HEK293 (cell line): ENCODE results near the gene HSPBAP1.

Experiments
- CTCF ChIA-PET: fragments of 350-600 bp; formaldehyde crosslinking; extraction: SDS; loops from one replicate; lab custom pipeline; 2021; ENCODE audit warnings: antibody characterized with exemption; lab: Yijun Ruan, JAX
- POLR2A ChIA-PET: fragments of 300-600 bp; formaldehyde crosslinking; extraction: SDS; loops from one replicate; lab custom pipeline; 2020; ENCODE audit warnings: antibody characterized with exemption, inconsistent platforms; lab: Yijun Ruan, JAX
- H3K27ac ChIP-seq: fragments of 200-500 bp; sonication (Bioruptor generic); 2 replicates; pipeline ENCODE4 v1.5.1; 2014; ENCODE audit warnings: low read depth, low read length, control low read depth, inconsistent platforms; ENCODE audit errors: extremely low read depth
- H3K36me3 ChIP-seq, 2 experiments: fragments of 200-500 bp in 1 of 2; sonication (Bioruptor generic) in 1 of 2; 1 replicate in 1 of 2; 2 replicates in 1 of 2; pipeline ENCODE4 v1.5.1; 2014 to 2017; ENCODE audit warnings: inconsistent platforms in 2 of 2, low read length in 2 of 2; ENCODE audit not compliant: control insufficient read depth in 2 of 2, insufficient read depth in 1 of 2
- H3K4me1 ChIP-seq: fragments of 200-500 bp; sonication (Bioruptor generic); 2 replicates; pipeline ENCODE4 v1.5.1; 2014; ENCODE audit warnings: mild to moderate bottlenecking, low read length, inconsistent platforms; ENCODE audit not compliant: control insufficient read depth, insufficient read depth
- H3K4me3 ChIP-seq: 2 replicates; pipeline ENCODE4 v1.5.1; 2011; ENCODE audit warnings: low read depth, mild to moderate bottlenecking, control low read depth, low read length, moderate library complexity
- H3K9me3 ChIP-seq: fragments of 200-500 bp; sonication (Bioruptor generic); 2 replicates; pipeline ENCODE4 v1.5.1; 2014; ENCODE audit warnings: low read depth, low read length, inconsistent platforms; ENCODE audit not compliant: control insufficient read depth, insufficient read depth
- HIC1 ChIP-seq: fragments of 450-650 bp; formaldehyde crosslinking; IDR thresholded peaks from 2 replicates; pipeline ENCODE4 v1.5.1; 2016; ENCODE audit warnings: missing biosample characterization, missing genetic modification characterization
- HOXD13 ChIP-seq: sonication (generic); formaldehyde crosslinking; IDR thresholded peaks from 2 replicates; pipeline ENCODE4 v1.8.0; 2022; ENCODE audit warnings: missing genetic modification reagents, borderline replicate concordance
- IKZF3 ChIP-seq: fragments of 450-650 bp; IDR thresholded peaks from 2 replicates; pipeline ENCODE4 v1.5.0; 2018; ENCODE audit warnings: missing biosample characterization, mild to moderate bottlenecking, missing genetic modification characterization, moderate library complexity
- PRDM2 ChIP-seq: fragments of 450-650 bp; formaldehyde crosslinking; IDR thresholded peaks from 2 replicates; pipeline ENCODE4 v1.5.1; 2016; ENCODE audit warnings: missing biosample characterization, missing genetic modification characterization, borderline replicate concordance
- REPIN1 ChIP-seq: fragments of 450-650 bp; formaldehyde crosslinking; IDR thresholded peaks from 2 replicates; pipeline ENCODE4 v1.5.1; 2017; ENCODE audit warnings: missing biosample characterization, missing genetic modification characterization, low read depth
- SP2 ChIP-seq: fragments of 450-650 bp; formaldehyde crosslinking; IDR thresholded peaks from 2 replicates; pipeline ENCODE4 v1.5.1; 2016; ENCODE audit warnings: missing biosample characterization, missing genetic modification characterization
- ZBTB11 ChIP-seq: fragments of 450-650 bp; formaldehyde crosslinking; conservative IDR thresholded peaks from 2 replicates; pipeline ENCODE4 v1.5.1; 2016; ENCODE audit warnings: low read depth, missing biosample characterization, missing genetic modification characterization
- ZBTB49 ChIP-seq: fragments of 450-650 bp; formaldehyde crosslinking; IDR thresholded peaks from 2 replicates; pipeline ENCODE4 v1.5.1; 2016; ENCODE audit warnings: missing biosample characterization, missing genetic modification characterization, low read depth
- ZNF121 ChIP-seq: fragments of 450-650 bp; formaldehyde crosslinking; IDR thresholded peaks from 2 replicates; pipeline ENCODE4 v1.5.1; 2016; ENCODE audit warnings: missing biosample characterization, missing genetic modification characterization
- ZNF138 ChIP-seq: fragments of 450-650 bp; formaldehyde crosslinking; IDR thresholded peaks from 2 replicates; pipeline ENCODE4 v1.5.1; 2016; ENCODE audit warnings: missing biosample characterization, missing genetic modification characterization, borderline replicate concordance
- ZNF169 ChIP-seq: fragments of 450-650 bp; formaldehyde crosslinking; IDR thresholded peaks from 2 replicates; pipeline ENCODE4 v1.5.1; 2016; ENCODE audit warnings: missing biosample characterization, missing genetic modification characterization
- ZNF184 ChIP-seq: fragments of 450-650 bp; IDR thresholded peaks from 2 replicates; pipeline ENCODE4 v1.5.1; 2018; ENCODE audit warnings: missing biosample characterization, mild to moderate bottlenecking, missing genetic modification characterization
- ZNF404 ChIP-seq: fragments of 450-650 bp; formaldehyde crosslinking; IDR thresholded peaks from 2 replicates; pipeline ENCODE4 v1.5.1; 2017; ENCODE audit warnings: missing biosample characterization, missing genetic modification characterization
- ZNF426 ChIP-seq: fragments of 450-650 bp; formaldehyde crosslinking; IDR thresholded peaks from 2 replicates; pipeline ENCODE4 v1.5.1; 2017; ENCODE audit warnings: missing biosample characterization, missing genetic modification characterization, mild to moderate bottlenecking, inconsistent platforms, moderate library complexity
- ZNF548 ChIP-seq: fragments of 450-650 bp; formaldehyde crosslinking; IDR thresholded peaks from 2 replicates; pipeline ENCODE4 v1.5.1; 2016; ENCODE audit warnings: missing biosample characterization, missing genetic modification characterization
- ZSCAN16 ChIP-seq: fragments of 450-650 bp; formaldehyde crosslinking; IDR thresholded peaks from 2 replicates; pipeline ENCODE4 v1.5.1; 2016; ENCODE audit warnings: missing biosample characterization, missing genetic modification characterization

The HSPBAP1 gene

GRCh38 chr3:122799322-122799721 is 5.7 kb upstream of the HSPBAP1 start:
- CTCF ChIA-PET, result interaction anchor here (0.7 kb wide), 1 partner anchor 45 kb away, joined by 4 read pairs; no protein-coding TSS in a partner anchor

GRCh38 chr3:122797291-122797690 is 3.7 kb upstream of the HSPBAP1 start:
- H3K9me3 ChIP-seq, result no peaks in the 10 kb centered on the region
- CTCF ChIA-PET, result no interaction called here
- H3K36me3 ChIP-seq, result no peaks in the 10 kb centered on the region
- POLR2A ChIA-PET, result no interaction called here
- no peaks in the 10 kb centered on the region; the same call in 1 of the 2 replicates for H3K4me1 ChIP-seq
- no peak overlapping the region for H3K27ac ChIP-seq
- H3K4me3 ChIP-seq, result no peak overlapping the region
- TF ChIP-seq ZNF184 (tag by site-specific recombination) (no peak), ZNF548 (tag by site-specific recombination) (no peak), ZBTB49 (tag by site-specific recombination) (no peak), HOXD13 (CRISPR knock-in tag) (no peak), ZSCAN16 (tag by site-specific recombination) (no peak), HIC1 (no peak), ZBTB11 (tag by site-specific recombination) (no peak), IKZF3 (tag by site-specific recombination) (no peak), ZNF169 (tag by site-specific recombination) (no peak), ZNF426 (tag by site-specific recombination) (no peak), ZNF138 (tag by site-specific recombination) (no peak), ZNF121 (tag by site-specific recombination) (no peak), SP2 (tag by site-specific recombination) (no peak)

More at GRCh38 chr3:122799322-122799721, 5.7 kb upstream of the HSPBAP1 start:
- Histone ChIP-seq H3K36me3 (no peaks in the 10 kb centered on the region), H3K4me3 (no peak overlapping the region), H3K4me1 (no peaks in the 10 kb centered on the region; the same call in 1 of the 2 replicates)
- POLR2A ChIA-PET, result no interaction called here
- no peak for TF ChIP-seq REPIN1 (tag by site-specific recombination)
- TF ChIP-seq ZNF404 (tag by site-specific recombination), result no peak
- TF ChIP-seq PRDM2 (tag by site-specific recombination), result no peak
- TF ChIP-seq, all 188 proteins: peak for 0
- no peaks in the 10 kb centered on the region for H3K9me3 ChIP-seq
- no peak overlapping the region for H3K27ac ChIP-seq
